Activated T-helper 1 cell treated with anti-CD3 and anti-CD28 coated beads, Interleukin-12 subunit alpha, Interleukin-12 subunit beta, Interleukin-2, Interleukin-4 antibody, amounts not matched to agents 30 ng/mL and 10 ng/mL and 1 ng/mL, durations not matched to agents 14 hours and 24 hours and 36 hours (primary cell): ENCODE results near the gene PHF23. TPM values are rescaled to one million over a fixed set of nuclear protein-coding genes. Genes with fewer than 3 reads are reported as not detected.

Experiments used
- DNase-seq: peaks from one replicate; pipeline ENCODE4 v3.0.0; 2021; ENCODE audit warnings: low spot score
- H3K27ac Mint-ChIP-seq: one replicate; pipeline ENCODE4 v1.8.0; 2021; ENCODE audit warnings: mild to moderate bottlenecking, mixed read lengths
- H3K27me3 Mint-ChIP-seq: one replicate; pipeline ENCODE4 v1.8.0; 2022; ENCODE audit warnings: mild to moderate bottlenecking, moderate library complexity, mixed read lengths; ENCODE audit not compliant: insufficient read depth
- H3K36me3 Mint-ChIP-seq: one replicate; pipeline ENCODE4 v1.8.0; 2021; ENCODE audit warnings: low read depth, mixed read lengths
- H3K4me1 Mint-ChIP-seq: one replicate; pipeline ENCODE4 v1.8.0; 2021; ENCODE audit warnings: low read depth, mixed read lengths
- H3K4me3 Mint-ChIP-seq: one replicate; pipeline ENCODE4 v1.8.0; 2021; ENCODE audit warnings: mild to moderate bottlenecking, moderate library complexity, mixed read lengths
- H3K9me3 Mint-ChIP-seq: one replicate; pipeline ENCODE4 v1.8.0; 2021; ENCODE audit warnings: mixed read lengths
- intact Hi-C: fragments of 100-400 bp; cut with micrococcal nuclease; formaldehyde crosslinking; loops from one replicate; pipeline ENCODE4 v1.15.1; 2024
- total RNA-seq: library from RNA; stranded (reverse); gene quantifications from 2 replicates; pipeline ENCODE4 v1.2.3, GENCODE V29; 2022

PHF23 gene
- total RNA-seq, 1 donor from 2014 or later: 55.4 TPM

- no peak overlapping the region for H3K4me3 Mint-ChIP-seq
- peaks cover 35% of the 10 kb centered on the region for H3K36me3 Mint-ChIP-seq
- intact Hi-C loops: no loop called here
- DNase-seq: no peak
- no peaks in the 10 kb centered on the region for H3K27me3 Mint-ChIP-seq
- H3K27ac Mint-ChIP-seq: no peak overlapping the region
- no peaks in the 10 kb centered on the region for H3K9me3 Mint-ChIP-seq
- peaks cover 23% of the 10 kb centered on the region for H3K4me1 Mint-ChIP-seq
Observed at GRCh38 chr17:7228920-7229319, 10.3 kb downstream of the PHF23 start.

DNA sequence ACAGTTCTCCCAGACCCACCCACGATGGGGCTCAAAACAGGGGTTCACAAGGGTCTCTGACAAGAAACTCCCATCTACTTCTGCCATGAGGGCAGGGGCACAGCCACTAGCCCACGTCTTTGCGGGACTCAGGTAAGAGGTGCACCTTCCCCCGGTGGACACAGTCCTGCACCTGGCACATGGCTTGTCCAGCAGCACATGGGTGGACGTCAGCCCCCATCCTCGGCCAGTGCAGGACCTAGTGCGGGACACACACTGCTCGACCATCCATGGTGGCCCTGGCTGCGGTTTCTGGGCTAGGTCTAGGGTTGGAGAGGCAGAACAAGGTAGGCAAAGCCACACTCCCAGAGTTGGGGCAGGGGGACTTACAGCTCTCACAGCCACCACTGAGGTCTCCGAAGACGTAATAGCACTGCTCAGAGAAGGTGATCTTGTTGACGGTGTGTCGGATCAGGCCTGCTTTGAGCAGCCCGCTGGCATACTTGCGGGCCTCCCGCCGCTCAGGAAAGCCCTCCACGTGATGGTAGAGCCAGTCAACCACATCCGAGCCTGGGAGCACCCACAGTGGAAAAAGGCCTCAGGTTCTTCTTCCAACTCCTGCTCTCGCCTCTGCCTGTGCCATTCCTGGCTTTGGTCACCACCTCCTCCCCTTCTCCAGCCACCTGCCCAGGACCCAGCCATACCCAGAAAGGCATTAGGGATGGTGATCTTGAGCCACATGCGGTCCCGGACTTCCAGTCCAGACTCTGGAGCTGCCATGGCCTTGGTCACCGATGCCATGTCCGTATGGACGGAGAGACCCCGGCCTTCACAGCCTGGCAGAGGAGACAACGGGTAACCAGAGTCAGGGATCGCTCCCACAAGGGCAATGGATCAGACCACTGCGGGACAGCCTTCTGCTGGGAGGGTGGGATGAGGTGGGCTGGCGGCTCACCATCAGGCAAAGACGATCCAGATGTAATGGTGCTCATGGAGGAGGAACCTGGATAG lies 12.2 kb downstream of the PHF23 start:
- H3K4me3 Mint-ChIP-seq: no peak overlapping the region
- H3K4me1 Mint-ChIP-seq: peaks cover 12% of the 10 kb centered on the region
- peaks cover 38% of the 10 kb centered on the region for H3K36me3 Mint-ChIP-seq
- intact Hi-C loops: no loop called here
- H3K27ac Mint-ChIP-seq: no peak overlapping the region
- no peaks in the 10 kb centered on the region for H3K27me3 Mint-ChIP-seq
- no peak for DNase-seq
- H3K9me3 Mint-ChIP-seq: no peaks in the 10 kb centered on the region

DNA sequence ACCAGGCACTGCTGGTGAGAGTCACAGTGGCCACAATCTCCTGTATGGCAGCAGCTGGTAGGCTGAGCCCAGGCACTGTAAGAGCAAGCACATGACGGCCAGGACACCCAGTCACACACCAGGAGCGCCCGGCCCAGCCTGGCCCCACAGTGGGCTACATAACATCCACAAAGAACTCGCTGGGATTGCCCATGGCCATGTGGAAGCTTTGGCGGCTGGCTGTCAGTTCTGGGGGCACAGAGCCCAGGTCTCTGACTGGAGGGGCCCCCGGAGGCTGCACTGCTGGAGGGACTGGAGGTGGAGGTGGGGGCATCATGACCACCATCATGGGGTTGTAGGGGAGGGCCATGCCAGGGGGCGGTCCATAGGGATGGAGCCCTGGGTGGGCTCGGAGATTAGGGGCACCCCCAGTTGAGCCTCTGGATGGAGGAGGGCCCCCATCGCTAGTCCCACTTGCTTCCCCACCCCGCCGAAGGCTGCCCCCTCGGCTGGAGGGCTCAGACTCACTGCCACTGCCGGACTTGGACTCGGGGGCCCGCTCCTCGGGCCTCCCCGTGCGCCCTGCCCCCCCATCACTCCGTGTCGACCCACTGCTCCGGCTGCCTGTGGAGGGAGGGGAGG lies 13.4 kb downstream of the PHF23 start:
- H3K27me3 Mint-ChIP-seq: no peaks in the 10 kb centered on the region
- intact Hi-C loops: no loop called here
- H3K4me1 Mint-ChIP-seq: peaks cover 21% of the 10 kb centered on the region
- peaks cover 40% of the 10 kb centered on the region for H3K36me3 Mint-ChIP-seq
- no peak overlapping the region for H3K4me3 Mint-ChIP-seq
- no peak for DNase-seq
- no peaks in the 10 kb centered on the region for H3K9me3 Mint-ChIP-seq
- no peak overlapping the region for H3K27ac Mint-ChIP-seq

GRCh38 chr17:7224661-7225111 lies 14.6 kb downstream of the PHF23 start:
- peaks cover 29% of the 10 kb centered on the region for H3K4me1 Mint-ChIP-seq
- no peak for DNase-seq
- peaks cover 39% of the 10 kb centered on the region for H3K36me3 Mint-ChIP-seq
- H3K4me3 Mint-ChIP-seq: no peak overlapping the region
- no peaks in the 10 kb centered on the region for H3K27me3 Mint-ChIP-seq
- no peak overlapping the region for H3K27ac Mint-ChIP-seq
- intact Hi-C loops: no loop called here
- no peaks in the 10 kb centered on the region for H3K9me3 Mint-ChIP-seq

- Mint-ChIP-seq H3K9me3 (no peaks in the 10 kb centered on the region), H3K4me1 (peaks cover 35% of the 10 kb centered on the region), H3K27ac (no peak overlapping the region), H3K27me3 (no peaks in the 10 kb centered on the region), H3K4me3 (no peak overlapping the region), H3K36me3 (peaks cover 36% of the 10 kb centered on the region)
- DNase-seq: no peak
- intact Hi-C loops: no loop called here
Observed at GRCh38 chr17:7224110-7224509, 15.1 kb downstream of the PHF23 start.

GRCh38 chr17:7223375-7223774 lies 15.9 kb downstream of the PHF23 start:
- H3K27me3 Mint-ChIP-seq: no peaks in the 10 kb centered on the region
- no peak overlapping the region for H3K27ac Mint-ChIP-seq
- H3K4me1 Mint-ChIP-seq: peaks cover 42% of the 10 kb centered on the region
- DNase-seq: no peak
- intact Hi-C loops: no loop called here
- H3K4me3 Mint-ChIP-seq: no peak overlapping the region
- no peaks in the 10 kb centered on the region for H3K9me3 Mint-ChIP-seq
- peaks cover 31% of the 10 kb centered on the region for H3K36me3 Mint-ChIP-seq

GRCh38 chr17:7222972-7223292 lies 16.3 kb downstream of the PHF23 start:
- H3K9me3 Mint-ChIP-seq: no peaks in the 10 kb centered on the region
- H3K27me3 Mint-ChIP-seq: no peaks in the 10 kb centered on the region
- peaks cover 27% of the 10 kb centered on the region for H3K36me3 Mint-ChIP-seq
- no peak overlapping the region for H3K27ac Mint-ChIP-seq
- peaks cover 41% of the 10 kb centered on the region for H3K4me1 Mint-ChIP-seq
- intact Hi-C loops: no loop called here
- DNase-seq: no peak
- H3K4me3 Mint-ChIP-seq: no peak overlapping the region

- Mint-ChIP-seq H3K27me3 (no peaks in the 10 kb centered on the region), H3K9me3 (no peaks in the 10 kb centered on the region), H3K4me3 (peak overlapping the region; percentile 7), H3K36me3 (peaks cover 25% of the 10 kb centered on the region), H3K4me1 (peaks cover 39% of the 10 kb centered on the region), H3K27ac (no peak overlapping the region)
- intact Hi-C loops: no loop called here
- no peak for DNase-seq
Observed at GRCh38 chr17:7222093-7222971, 16.9 kb downstream of the PHF23 start.

DNA sequence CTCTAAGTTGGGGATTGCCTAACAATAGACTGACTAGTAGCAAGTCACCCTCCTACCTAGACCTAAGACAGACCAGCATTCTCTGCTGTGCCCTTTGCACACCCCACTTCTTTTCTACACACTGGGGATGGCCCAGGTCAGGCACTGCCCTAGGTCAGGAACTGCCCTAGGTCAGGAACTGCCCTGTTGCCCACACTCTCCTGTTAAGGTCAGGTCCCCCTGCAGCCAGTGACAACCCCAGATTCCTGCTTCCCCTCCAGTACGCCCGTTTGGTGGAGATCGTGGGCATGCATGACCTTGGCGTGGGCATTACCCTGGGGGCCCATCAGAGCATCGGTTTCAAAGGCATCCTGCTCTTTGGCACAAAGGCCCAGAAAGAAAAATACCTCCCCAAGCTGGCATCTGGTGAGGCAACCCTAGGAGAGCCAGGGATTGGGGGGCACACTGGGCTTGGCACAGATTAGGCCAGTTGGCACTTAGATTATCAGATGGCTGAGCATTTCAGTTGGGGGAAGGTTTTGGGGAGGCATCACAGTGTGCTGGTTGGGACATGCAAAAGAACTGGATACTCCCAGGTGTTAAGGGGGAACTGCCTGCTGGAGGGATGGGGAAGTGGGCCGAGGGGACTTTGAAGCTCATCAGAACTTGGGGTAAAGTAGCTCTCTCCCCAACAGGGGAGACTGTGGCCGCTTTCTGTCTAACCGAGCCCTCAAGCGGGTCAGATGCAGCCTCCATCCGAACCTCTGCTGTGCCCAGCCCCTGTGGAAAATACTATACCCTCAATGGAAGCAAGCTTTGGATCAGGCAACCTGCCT lies 17.8 kb downstream of the PHF23 start:
- peak overlapping the region; percentile 96 for H3K4me3 Mint-ChIP-seq
- DNase-seq: no peak
- peaks cover 42% of the 10 kb centered on the region for H3K4me1 Mint-ChIP-seq
- peak overlapping the region; percentile 89 for H3K27ac Mint-ChIP-seq
- no peaks in the 10 kb centered on the region for H3K27me3 Mint-ChIP-seq
- H3K36me3 Mint-ChIP-seq: peaks cover 22% of the 10 kb centered on the region
- no peaks in the 10 kb centered on the region for H3K9me3 Mint-ChIP-seq
- intact Hi-C loops: loop anchor here (1.0 kb wide), 1 partner anchor 75 kb away; no protein-coding TSS in a partner anchor

DNA sequence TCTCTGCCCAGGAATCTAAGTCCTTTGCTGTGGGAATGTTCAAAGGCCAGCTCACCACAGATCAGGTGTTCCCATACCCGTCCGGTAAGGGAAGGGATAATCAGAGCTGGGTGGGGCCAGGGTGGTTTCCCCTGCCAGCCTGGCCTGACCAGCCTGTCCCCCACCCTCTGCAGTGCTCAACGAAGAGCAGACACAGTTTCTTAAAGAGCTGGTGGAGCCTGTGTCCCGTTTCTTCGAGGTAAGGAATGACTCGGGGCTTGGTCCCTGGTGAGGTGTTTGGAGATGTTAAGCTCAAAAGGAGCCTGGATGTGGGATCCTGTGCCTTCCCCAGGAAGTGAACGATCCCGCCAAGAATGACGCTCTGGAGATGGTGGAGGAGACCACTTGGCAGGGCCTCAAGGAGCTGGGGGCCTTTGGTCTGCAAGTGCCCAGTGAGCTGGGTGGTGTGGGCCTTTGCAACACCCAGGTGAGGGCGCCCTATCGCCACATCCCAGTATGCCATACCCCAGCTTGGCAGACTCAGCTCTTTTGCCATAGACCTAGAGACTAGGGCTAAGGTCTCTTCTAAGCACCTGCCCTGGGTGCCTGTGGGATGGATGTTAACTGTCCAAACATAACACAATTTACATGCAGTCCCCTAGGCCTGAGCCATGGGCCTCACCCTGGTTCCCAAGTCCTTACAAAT lies 18.5 kb downstream of the PHF23 start:
- Mint-ChIP-seq H3K36me3 (peaks cover 20% of the 10 kb centered on the region), H3K27ac (peak overlapping the region; percentile 89), H3K4me3 (peak overlapping the region; percentile 96), H3K4me1 (peaks cover 49% of the 10 kb centered on the region), H3K27me3 (peaks cover 2% of the 10 kb centered on the region), H3K9me3 (no peaks in the 10 kb centered on the region)
- intact Hi-C loops: loop anchor here (1.0 kb wide), 1 partner anchor 76 kb away; no protein-coding TSS in a partner anchor
- peak; percentile 34 for DNase-seq

GRCh38 chr17:7219812-7220592 lies 19.3 kb downstream of the PHF23 start, which contains the start of the genes ACADVL and DLG4:
Gene ACADVL, plus strand, starts transcription at chr17:7219938. Its CDS starts 47 bp downstream, at chr17:7219985.
Gene DLG4, minus strand, starts transcription at chr17:7219836.
- no peaks in the 10 kb centered on the region for H3K9me3 Mint-ChIP-seq
- intact Hi-C loops: loop anchor here (1.0 to 10.0 kb wide), 5 partner anchors 14 to 1805 kb away; partner anchors contain the start of genes DVL2, ELP5 and NTN1
- H3K27me3 Mint-ChIP-seq: peaks cover 2% of the 10 kb centered on the region
- peak within 1 kb of the TSS; percentile 96 for H3K4me3 Mint-ChIP-seq
- peaks cover 17% of the 10 kb centered on the region for H3K36me3 Mint-ChIP-seq
- H3K27ac Mint-ChIP-seq: peak within 1 kb of the TSS; percentile 96
- DNase-seq: peak; percentile 74
- H3K4me1 Mint-ChIP-seq: peaks cover 54% of the 10 kb centered on the region
